ENCODE data around the gene ARX.

GRCh38 chrX:24965372-24965771 is 50.4 kb downstream of the ARX start:
- TF ChIP-seq PPARA (CRISPR knock-in tag; IDR thresholded peaks at IDR 0.05; ENCODE audit: borderline replicate concordance) (no peak), ZNF70 (CRISPR knock-in tag; IDR thresholded peaks at IDR 0.05) (no peak), PATZ1 (CRISPR knock-in tag; IDR thresholded peaks at IDR 0.05; ENCODE audit: borderline replicate concordance) (no peak), ZFP30 (CRISPR knock-in tag; IDR thresholded peaks at IDR 0.05) (no peak), OSR1 (CRISPR knock-in tag; IDR thresholded peaks at IDR 0.05) (no peak), TOX (CRISPR knock-in tag; IDR thresholded peaks at IDR 0.05; ENCODE audit: borderline replicate concordance) (no peak), ARNTL (CRISPR knock-in tag; IDR thresholded peaks at IDR 0.05; ENCODE audit: borderline replicate concordance, low read depth) (no peak), ISL1 (CRISPR knock-in tag; IDR thresholded peaks at IDR 0.05) (no peak), TSHZ2 (CRISPR knock-in tag; IDR thresholded peaks at IDR 0.05) (no peak)
- TF ChIP-seq, protein P1, sequence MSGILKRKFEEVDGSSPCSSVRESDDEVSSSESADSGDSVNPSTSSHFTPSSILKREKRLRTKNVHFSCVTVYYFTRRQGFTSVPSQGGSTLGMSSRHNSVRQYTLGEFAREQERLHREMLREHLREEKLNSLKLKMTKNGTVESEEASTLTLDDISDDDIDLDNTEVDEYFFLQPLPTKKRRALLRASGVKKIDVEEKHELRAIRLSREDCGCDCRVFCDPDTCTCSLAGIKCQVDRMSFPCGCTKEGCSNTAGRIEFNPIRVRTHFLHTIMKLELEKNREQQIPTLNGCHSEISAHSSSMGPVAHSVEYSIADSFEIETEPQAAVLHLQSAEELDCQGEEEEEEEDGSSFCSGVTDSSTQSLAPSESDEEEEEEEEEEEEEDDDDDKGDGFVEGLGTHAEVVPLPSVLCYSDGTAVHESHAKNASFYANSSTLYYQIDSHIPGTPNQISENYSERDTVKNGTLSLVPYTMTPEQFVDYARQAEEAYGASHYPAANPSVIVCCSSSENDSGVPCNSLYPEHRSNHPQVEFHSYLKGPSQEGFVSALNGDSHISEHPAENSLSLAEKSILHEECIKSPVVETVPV (CRISPR knock-in tag; IDR thresholded peaks at IDR 0.05), result no peak
- TF ChIP-seq, protein P2, sequence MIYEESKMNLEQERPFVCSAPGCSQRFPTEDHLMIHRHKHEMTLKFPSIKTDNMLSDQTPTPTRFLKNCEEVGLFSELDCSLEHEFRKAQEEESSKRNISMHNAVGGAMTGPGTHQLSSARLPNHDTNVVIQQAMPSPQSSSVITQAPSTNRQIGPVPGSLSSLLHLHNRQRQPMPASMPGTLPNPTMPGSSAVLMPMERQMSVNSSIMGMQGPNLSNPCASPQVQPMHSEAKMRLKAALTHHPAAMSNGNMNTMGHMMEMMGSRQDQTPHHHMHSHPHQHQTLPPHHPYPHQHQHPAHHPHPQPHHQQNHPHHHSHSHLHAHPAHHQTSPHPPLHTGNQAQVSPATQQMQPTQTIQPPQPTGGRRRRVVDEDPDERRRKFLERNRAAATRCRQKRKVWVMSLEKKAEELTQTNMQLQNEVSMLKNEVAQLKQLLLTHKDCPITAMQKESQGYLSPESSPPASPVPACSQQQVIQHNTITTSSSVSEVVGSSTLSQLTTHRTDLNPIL (CRISPR knock-in tag; IDR thresholded peaks at IDR 0.05; ENCODE audit: low read depth), result no peak
